ENCODE data around the gene PRTG.
"Not testable (repeated sequence)": the region's sequence is repeated elsewhere in the genome, so short reads cannot be mapped to it uniquely, and the experiment has no call there.

The PRTG gene

DNA sequence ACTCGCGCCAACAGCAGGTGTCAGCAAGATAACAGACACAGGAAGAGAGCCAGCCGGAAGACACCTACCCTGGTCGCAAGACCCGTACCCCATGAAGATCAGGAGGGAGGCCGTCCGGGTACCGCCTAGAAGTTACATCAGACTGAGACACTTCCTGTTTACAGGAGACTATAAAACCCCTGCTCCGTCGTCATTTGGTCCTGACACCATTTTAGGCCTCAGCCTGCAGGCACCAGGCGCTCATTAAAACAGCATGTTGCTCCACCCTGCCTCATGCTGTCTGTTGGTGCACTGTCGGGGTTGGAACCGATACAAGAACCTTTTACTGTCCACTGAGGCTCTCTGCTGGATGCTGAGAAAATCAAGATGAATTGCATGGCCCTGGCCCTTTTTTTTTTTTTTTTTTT, 15.6 kb upstream of the PRTG start:
- DNase-seq, result no peak
- intact Hi-C loops (cut with DNase I), result no loop called here

DNA sequence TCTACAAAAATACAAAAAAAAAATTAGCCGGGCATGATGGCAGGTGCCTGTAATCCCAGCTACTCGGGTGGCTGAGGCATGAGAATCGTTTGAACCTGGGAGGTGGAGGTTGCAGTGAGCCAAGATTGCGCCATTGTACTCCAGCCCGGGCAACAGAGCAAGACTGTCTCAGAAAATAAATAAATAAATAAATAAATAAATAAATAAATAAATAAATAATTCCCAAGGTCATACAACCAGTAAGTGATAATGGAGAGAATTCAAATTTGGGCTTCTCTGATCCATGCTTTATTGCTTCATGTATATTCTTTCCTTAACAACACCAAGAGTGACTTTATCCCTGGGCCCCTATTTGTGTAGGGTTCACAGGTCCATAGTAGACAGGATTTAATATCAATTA, 10.5 kb upstream of the PRTG start:
- DNase-seq; intact Hi-C loops (cut with DNase I): not testable (repeated sequence)

DNA sequence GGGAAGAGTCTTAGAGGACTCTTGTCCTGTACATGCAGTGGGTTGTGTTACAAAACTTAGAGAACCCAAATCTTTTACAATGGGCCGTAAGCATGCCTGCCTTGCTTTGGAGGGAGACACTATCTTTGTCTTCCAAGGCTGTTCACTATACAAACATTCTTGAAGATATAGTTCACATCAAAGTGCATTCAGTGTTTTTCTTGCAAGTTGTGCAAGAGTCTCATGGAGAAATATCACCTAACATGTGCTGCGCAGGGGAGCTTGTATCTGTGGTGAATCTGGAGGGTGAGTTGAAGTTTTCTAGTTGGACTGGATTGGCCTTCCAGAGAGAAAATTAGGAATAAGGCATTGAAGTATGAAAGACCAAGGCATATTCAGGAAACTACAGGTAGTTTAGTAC, 7.8 kb upstream of the PRTG start:
- intact Hi-C loops (cut with DNase I), result no loop called here

DNA sequence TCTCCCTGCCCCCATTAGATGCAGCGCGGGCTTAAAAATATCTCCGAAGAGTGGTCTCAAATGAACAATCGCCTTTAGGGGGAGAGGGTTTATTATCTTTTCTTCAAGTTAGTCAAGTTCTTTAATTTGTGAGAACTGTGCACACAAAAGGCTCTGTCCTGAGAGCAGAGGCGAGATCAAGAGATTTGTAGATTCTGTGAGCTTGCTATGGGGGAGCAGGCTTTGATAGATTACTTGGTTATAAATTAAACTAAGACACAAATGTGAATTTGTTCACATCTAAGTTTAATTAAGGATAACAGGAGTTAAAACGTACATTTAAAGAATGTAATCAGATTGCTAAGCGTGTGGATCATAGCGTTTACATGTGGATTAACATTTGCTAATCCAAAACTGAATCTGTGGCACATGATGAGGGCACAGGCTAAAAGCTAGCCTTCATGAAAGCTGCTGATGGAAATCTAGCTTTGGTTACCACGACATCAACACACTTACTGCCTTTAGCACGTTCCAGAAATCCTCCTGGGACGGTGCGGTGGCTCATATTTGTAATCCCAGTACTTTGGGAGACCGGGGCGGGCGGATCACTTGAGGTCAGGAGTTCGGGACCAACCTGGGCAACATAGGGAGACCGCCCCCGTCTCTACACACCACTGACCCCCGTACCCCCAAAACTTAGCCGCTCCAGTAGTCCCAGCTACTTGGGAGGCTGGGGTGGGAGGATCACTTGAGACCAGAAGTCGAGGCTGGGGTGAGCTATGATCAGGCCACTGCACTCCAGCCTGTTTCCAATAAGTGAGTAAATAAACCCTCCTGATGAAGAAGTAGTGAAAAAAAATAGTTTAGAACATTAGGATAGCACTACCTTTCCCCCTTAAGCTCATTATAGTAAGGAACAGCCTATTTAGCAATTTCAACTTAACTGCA, 1.0 kb upstream of the PRTG start:
- intact Hi-C loops (cut with DNase I), result no loop called here
- no peak for DNase-seq

More for the DNA sequence above, 7.8 kb upstream of the PRTG start:
- no peak for DNase-seq

DNA sequence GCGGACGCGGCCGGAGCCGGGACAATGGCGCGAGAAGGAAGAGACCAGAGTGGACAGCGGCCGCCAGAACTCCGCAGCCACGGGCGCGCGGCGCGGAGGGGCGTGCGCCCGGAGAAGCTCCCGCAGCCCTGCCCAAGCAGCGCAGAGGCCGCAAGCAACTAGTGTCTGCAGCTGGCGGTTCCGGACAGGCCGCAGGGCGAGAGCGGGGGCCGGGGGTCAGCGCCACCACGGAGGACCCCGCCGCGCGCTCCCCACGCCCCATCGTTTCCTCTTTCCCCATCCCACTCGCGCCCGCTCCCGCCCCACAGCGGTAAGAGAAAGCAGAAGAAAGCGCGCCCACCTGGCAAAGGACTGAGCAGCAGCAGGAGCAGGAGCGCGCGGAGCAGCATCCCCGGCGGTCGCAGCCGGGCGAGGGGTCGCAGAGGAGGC, 440 bp downstream of the PRTG start:
- DNase-seq, result peak in 39 of 42 donors; percentile 18 to 67 (median 46)
- intact Hi-C loops (cut with DNase I), result no loop called here

DNA sequence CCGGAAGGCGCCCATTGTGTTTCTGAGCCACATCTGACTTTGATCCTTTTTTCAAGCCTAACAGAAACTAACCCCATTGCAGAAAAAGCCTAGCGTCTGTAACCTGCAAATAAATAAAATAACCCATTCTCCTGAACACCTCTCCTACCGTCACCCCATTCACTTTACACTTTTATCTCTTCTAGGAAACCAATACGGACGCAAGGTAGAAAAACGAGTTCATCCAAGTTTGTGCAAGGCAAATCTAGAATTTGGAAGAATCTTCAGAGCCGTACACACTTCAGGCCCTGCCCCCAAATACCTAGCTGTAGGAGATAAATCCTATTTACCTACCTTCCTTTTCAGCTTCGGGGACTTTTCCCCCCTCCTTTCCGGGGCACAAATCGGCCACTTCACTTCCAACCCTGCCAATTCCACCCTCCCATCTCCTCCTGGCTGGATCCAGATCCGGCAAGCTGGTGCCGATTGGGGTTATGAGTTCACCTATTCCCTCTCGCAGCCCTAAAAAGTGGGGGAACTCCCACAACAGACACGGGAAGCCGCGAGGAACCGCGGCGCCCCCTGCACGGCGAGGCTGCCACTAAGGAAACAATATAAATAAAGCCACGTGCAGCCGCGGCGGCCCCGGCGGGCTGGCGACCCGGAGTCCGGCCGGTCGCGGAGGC, 987 bp downstream of the PRTG start:
- peak in 14 of 42 donors; percentile 2 to 36 (median 10) for DNase-seq
- intact Hi-C loops (cut with DNase I), result no loop called here

DNA sequence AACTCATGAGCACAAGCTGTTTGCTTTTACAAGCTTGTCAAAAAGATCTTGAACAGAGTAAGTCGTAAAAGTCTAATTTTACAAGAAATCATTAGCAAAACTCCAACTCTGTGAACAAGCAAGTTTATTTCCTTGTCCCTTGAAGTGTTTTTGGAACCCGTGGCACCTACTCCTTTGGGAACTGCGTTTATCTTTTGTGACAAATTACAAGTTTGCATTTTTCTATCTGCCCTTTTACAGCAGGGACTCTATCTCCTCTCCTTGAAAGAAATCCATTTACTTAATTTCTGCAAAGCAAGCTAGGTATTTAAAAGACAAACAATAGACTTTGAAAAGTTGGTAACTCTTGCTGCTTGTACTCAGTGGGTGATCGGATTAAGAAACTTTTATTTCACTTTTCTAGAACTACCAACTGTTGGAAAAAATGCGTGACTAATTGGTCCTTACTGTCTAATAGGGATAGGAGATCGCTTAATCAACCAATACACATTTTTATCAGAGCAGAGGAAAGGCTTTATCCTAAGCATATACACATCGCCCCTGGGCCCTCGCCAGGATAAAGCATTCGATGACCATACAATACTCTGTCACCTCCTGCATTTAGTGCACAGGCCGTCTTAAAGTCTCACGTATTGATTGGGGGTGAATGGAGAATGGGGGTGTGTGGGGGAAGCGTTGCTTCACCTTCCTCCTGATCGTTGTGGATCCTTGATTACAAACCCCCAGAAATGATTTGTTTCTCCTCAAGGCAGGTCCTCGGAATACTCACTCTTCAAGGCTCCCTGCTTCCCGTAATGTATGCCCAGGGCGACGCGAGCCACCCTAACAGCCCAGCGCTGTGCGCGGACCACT, 1.7 kb downstream of the PRTG start:
- no peak for DNase-seq
- intact Hi-C loops (cut with DNase I), result no loop called here

DNA sequence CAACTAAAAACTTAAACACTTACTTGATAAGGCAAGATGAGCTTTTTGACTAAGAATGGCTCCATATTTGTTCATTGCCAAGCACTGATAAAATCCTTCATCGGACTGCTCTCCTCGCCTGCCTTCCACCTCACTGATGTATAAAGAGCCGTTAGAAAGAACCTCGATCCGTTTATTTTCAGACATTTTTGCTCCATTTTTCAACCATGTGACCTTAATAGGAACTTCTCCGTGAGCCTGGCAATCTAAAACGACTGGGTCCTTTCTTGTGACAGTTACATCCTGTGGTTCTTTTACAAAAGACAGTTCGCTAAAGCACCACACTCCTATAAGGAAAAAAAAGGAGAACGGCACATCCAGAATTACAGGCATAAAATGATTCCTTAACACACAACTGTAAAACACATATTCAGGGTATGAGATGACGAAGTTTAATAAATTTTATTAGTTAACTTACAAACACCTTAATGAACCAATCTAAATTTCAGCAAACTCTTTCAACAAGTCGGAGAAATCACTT, 2.5 kb downstream of the PRTG start:
- intact Hi-C loops (cut with DNase I), result no loop called here
- DNase-seq, result no peak

DNA sequence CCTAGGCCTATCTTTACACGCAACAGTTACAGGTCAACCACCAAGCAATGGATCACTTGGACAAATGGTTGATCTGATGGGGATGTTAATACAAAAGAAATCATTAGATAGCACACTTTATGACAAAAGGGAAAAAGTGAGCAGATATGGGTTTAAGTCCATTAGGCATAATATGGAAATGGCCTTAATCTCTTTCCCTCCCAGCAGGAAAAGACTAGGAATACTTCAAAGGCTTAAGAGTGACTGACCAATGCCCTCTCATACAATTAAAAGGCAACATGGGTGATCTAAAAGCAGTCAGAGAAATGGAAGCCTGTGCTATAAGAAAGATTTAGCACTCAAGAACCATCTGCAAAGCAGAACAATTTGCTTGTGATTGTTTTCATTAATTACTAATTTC, 3.3 kb downstream of the PRTG start:
- DNase-seq, result no peak
- intact Hi-C loops (cut with DNase I), result no loop called here

DNA sequence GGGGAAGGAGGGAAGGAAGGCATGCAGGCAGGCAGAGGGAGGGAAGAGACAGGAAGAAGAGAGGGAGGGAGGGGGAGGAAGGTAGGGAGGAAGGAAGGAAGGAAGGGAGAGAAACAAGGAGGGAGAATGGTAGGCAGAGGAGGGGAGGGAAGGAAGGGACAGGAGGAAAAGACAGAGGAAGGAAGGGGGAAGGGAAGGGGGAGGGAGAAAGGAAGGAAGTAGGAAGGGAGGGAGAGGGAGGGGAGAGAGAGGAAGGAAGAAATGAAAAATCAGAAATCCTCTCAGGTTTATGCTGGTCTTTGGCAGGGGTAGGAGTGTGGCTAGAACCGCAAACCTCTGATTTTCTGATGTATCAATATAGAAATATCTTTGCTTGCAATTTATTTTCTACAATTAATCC, 4.2 kb downstream of the PRTG start:
- intact Hi-C loops (cut with DNase I), result no loop called here
- DNase-seq, result no peak

DNA sequence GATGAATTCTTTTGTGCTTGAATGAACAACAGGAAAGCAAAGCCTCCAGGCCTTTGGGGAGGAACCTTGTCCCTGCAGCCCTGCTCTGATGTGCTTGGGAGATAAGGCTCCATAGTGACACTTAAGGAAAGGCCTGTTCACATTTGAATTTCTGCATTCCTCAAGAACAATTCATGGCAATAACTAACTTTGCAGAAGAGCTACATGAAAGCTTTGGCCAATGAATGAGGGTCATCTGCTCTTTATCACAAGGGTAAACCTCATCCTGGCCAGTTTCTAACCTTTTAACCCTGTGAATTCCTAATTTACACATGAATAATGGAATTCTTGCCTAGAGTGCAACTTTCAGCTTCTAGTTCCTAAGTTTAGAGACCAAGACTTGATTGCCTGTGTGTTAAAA, 5.6 kb downstream of the PRTG start:
- DNase-seq, result no peak
- intact Hi-C loops (cut with DNase I), result no loop called here

DNA sequence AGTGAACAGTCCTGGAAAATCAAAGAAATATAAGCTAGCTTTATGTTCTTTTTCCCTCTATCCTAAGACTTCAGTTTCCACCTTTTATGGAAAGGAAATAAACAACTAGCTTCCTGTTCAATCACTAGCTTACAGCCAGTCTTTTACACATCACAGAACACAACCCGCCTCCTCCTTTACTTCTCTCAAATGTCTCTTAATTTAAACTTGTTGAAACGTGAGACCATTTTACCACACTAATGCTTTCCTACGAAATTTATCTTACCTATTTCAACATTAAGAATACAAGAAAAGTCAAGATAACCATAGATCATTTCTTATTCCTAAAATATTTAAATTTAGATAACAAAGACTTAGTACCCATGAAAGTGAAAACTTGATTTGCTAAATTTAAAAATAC, 6.2 kb downstream of the PRTG start:
- intact Hi-C loops (cut with DNase I), result no loop called here
- DNase-seq, result no peak

DNA sequence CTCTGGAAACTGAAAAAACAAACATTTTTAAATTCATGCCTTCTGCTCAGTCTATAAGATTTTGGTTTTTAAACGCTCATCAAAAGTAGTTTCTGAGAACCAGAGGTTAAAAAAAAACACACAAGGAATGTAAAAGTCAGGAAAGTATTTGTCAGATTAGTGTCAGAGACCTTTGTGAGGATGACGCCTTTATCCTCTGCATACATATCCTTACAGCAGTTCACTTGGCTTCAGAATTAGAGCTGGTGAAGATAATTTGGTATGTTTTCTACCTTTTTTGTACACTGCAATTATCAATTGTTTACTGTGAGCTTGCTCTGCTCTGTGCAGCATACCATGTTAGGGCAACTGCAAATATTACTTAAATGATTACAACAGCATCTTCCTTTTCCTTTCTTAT, 8.3 kb downstream of the PRTG start:
- no peak for DNase-seq
- intact Hi-C loops (cut with DNase I), result no loop called here

DNA sequence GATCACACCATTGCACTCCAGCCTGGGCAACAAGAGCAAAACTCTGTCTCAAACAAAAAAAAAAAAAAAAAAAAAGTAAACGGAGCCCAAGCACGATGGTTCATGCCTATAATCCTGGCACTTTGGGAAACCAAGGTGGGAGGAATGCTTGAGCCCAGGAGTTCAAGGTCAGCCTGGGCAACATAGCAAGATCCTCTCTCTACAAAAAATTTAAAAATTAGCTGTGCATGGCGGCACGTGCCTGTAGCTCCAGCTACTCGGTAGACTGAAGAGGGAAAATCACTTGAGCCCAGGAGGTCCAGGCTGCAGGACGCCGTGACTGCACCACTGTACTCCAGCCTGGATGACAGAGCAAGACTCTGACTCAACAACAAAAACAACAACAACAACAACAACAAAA, 9.5 kb downstream of the PRTG start:
- DNase-seq; intact Hi-C loops (cut with DNase I): not testable (repeated sequence)

DNA sequence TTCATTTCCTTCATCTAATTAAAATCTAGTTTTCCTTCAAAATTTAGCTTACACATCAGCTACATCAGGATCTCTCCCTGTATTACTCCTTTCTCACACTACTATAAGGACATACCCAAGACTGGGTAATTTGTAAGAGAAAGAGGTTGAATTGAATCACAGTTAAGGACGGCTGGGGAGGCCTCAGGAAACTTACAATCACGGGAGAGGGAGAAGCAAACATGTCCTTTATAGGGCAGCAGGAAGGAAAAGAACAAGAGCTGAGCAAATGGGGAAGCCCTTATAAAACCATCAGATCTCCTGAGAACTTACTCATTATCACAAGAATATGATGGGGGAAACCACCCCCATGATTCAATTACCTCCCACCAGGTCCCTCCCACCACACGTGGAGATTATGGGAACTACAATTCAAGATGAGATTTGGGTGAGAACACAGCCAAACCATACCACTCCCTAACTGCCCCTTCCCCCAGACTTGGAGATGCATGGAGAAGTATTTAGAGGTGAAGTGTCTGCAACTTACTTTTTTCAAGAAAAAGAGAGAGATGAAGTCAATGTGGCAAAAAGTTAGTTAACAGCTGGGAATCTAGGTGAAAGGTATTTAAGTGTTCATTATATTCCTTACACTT, 21.3 kb downstream of the PRTG start:
- intact Hi-C loops (cut with DNase I), result no loop called here
- DNase-seq, result no peak

DNA sequence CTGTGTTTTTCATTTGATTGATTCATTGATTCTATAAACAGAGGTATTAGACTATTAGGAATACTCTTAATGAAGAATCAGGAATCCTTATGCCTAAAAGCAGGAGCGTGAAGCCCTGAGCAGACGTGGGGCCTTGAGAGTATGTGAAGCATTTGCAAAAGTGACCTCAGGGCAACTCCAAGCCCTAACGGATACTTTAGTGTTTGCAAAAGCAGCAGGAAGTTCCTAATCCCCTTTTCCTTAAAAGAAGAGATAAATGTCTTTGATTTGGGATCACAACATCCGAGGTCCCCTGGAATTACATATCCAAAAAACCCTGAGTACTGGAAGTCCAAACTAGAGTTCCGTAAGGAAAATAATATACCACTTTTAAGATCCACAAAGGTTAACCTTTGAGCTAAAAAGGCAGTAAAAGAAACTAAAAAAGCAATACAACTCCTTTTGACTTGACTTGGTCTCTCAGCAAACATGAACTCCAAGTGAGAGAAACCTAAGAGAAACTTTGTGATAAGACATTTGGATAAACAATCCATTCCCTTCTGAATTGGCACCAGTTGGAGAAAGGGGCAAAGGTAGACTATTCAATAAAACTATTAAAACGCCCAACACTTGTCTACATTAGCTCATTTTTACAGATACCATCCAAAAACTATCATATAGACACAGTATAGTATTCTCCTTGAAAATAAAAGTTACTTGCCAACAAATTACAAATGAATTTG, 27.4 kb downstream of the PRTG start:
- intact Hi-C loops (cut with DNase I), result no loop called here
- DNase-seq, result no peak

DNA sequence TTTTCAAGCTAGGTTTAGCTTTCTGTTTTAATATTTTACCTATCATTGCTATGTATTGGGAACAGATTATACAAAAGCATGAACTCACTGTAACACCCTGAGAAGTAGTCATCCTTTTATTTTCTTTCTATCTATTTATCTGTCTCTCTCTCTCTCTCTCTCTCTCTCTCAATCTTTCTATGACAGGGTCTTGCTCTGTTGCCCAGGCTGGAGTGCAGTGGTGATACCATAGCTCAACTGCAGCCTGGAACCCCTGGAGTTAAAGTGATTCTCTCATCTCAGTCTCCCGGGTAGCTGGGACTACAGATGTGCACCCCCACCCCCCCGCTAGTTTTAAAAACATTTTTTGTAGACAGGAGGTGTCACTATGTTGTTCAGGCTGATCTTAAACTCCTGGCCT, 28.9 kb downstream of the PRTG start:
- intact Hi-C loops (cut with DNase I), result no loop called here
- DNase-seq, result no peak

DNA sequence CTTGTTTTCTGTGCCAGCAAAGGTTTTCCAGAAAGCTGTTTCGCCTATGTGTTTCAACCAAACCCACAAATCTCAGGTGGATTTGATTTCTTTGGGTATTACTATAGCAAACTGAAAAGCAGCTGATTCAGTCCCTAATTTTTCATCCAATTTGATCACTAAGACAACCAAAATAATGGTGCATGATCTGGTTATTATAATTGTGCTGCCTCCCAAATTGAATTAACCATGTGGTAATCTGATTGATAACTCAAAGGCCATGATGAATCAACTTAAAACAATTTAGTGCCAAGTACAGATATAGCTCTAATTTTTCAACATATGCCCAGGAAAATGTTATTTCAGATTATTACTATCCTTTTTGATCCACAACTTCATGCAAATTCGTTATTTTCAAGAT, 30.6 kb downstream of the PRTG start:
- DNase-seq, result no peak
- intact Hi-C loops (cut with DNase I), result no loop called here
